RWPE1 (cell line): ENCODE data around the gene SLC17A2.

Experiments used
- CTCF ChIA-PET: fragments of 350-600 bp; sonication (Branson Sonifier 250); formaldehyde crosslinking; extraction: SDS; loops from one replicate; lab custom pipeline; 2021; lab: Yijun Ruan, JAX
- POLR2A ChIA-PET: fragments of 400-600 bp; formaldehyde crosslinking; extraction: SDS; loops from one replicate; lab custom pipeline; 2020; ENCODE audit warnings: antibody characterized with exemption; ENCODE audit not compliant: low non-redundant PET; lab: Yijun Ruan, JAX
- DNase-seq: peaks from one replicate; pipeline ENCODE4 v3.0.0; 2012; ENCODE audit warnings: low spot score
- H3K27ac ChIP-seq: fragments of 450-650 bp; 2 replicates; pipeline ENCODE4 v1.5.1; 2017
- CTCF ChIP-seq: fragments of 450-650 bp; conservative IDR thresholded peaks from 2 replicates; pipeline ENCODE4 v1.5.1; 2017; ENCODE audit warnings: low read depth, mild to moderate bottlenecking

The SLC17A2 gene

GRCh38 chr6:25962149-25963127 is 31.9 kb upstream of the SLC17A2 start, which contains the start of gene TRIM38:
TRIM38 (plus strand) TSS chr6:25962802; CDS start chr6:25966523, 3,721 bp downstream.
- TF ChIP-seq CTCF, result no peak
- ChIA-PET POLR2A (no interaction called here), CTCF (interaction anchor here (0.5 to 1.9 kb wide), 2 partner anchors 10 to 30 kb away, joined by 3 to 11 read pairs; no protein-coding TSS in a partner anchor)
- DNase-seq, result peak; percentile 79
- H3K27ac ChIP-seq, result peak within 1 kb of the TSS; percentile 85

GRCh38 chr6:25961619-25962148 is 31.2 kb upstream of the SLC17A2 start:
- ChIA-PET POLR2A (no interaction called here), CTCF (interaction anchor here (1.9 kb wide), 1 partner anchor 31 kb away, joined by 11 read pairs; no protein-coding TSS in a partner anchor)
- peak overlapping the region; percentile 76 for H3K27ac ChIP-seq
- no peak for DNase-seq
- no peak for TF ChIP-seq CTCF

GRCh38 chr6:25960734-25961133 is 30.2 kb upstream of the SLC17A2 start:
- ChIA-PET POLR2A (no interaction called here), CTCF (no interaction called here)
- H3K27ac ChIP-seq, result no peak overlapping the region
- DNase-seq, result no peak
- no peak for TF ChIP-seq CTCF

- no peak for TF ChIP-seq CTCF
- ChIA-PET POLR2A (no interaction called here), CTCF (no interaction called here)
- no peak for DNase-seq
- no peak overlapping the region for H3K27ac ChIP-seq
Observed at GRCh38 chr6:25959890-25960536, 29.5 kb upstream of the SLC17A2 start.

GRCh38 chr6:25958700-25959162 is 28.2 kb upstream of the SLC17A2 start:
- POLR2A ChIA-PET, result no interaction called here
- no peak overlapping the region for H3K27ac ChIP-seq
- CTCF ChIA-PET, result interaction anchor here (0.6 kb wide), 1 partner anchor 449 kb away, joined by 5 read pairs; no protein-coding TSS in a partner anchor
- DNase-seq, result no peak
- no peak for TF ChIP-seq CTCF

- no peak for TF ChIP-seq CTCF
- no peak overlapping the region for H3K27ac ChIP-seq
- no peak for DNase-seq
- ChIA-PET CTCF (no interaction called here), POLR2A (no interaction called here)
Observed at GRCh38 chr6:25956226-25956625, 25.7 kb upstream of the SLC17A2 start.
